IMR-90 (cell line): ENCODE results near the gene ABCA4.

Source experiments
- CTCF ChIP-seq: conservative IDR thresholded peaks from 2 replicates; pipeline ENCODE4 v1.5.1; 2012; ENCODE audit warnings: mild to moderate bottlenecking, low read depth, low read length, improper control_type of control experiment
- FOS ChIP-seq: fragments of 150-350 bp; IDR thresholded peaks from 2 replicates; pipeline ENCODE4 v1.6.1; 2016; ENCODE audit warnings: low read depth, low read length
- MAZ ChIP-seq: IDR thresholded peaks from 2 replicates; pipeline ENCODE4 v1.6.1; 2012; ENCODE audit warnings: low read depth, mild to moderate bottlenecking, low read length, improper control_type of control experiment, moderate library complexity, borderline replicate concordance
- MXI1 ChIP-seq: IDR thresholded peaks from 2 replicates; pipeline ENCODE4 v1.6.1; 2012; ENCODE audit warnings: low read depth, mild to moderate bottlenecking, low read length, moderate library complexity, borderline replicate concordance
- POLR2A ChIP-seq: IDR thresholded peaks from 2 replicates; pipeline ENCODE4 v1.6.1; 2012; ENCODE audit warnings: mild to moderate bottlenecking, low read depth, low read length
- RCOR1 ChIP-seq: IDR thresholded peaks from 2 replicates; pipeline ENCODE4 v1.6.1; 2012; ENCODE audit warnings: mild to moderate bottlenecking, low read length, improper control_type of control experiment; ENCODE audit not compliant: insufficient replicate concordance

- TF ChIP-seq CTCF (no peak), MXI1 (no peak), FOS (no peak), POLR2A (no peak), MAZ (no peak), RCOR1 (no peak)
These were observed 468 bp upstream of the ABCA4 start for GRCh38 chr1:94121411-94121821.
